GM23248 (cell line): ENCODE measurements around the gene NEGR1.

ENCODE experiments used
- EZH2 ChIP-seq: fragments of 200-600 bp; sonication (generic); IDR thresholded peaks from 2 replicates; pipeline ENCODE4 v1.6.1; 2018; ENCODE audit warnings: antibody characterized with exemption, mild to moderate bottlenecking; ENCODE audit not compliant: insufficient read depth, poor library complexity, severe bottlenecking
- EZH2phosphoT487 ChIP-seq: fragments of 200-600 bp; sonication (generic); IDR thresholded peaks from 2 replicates; pipeline ENCODE4 v1.6.1; 2018; ENCODE audit warnings: antibody characterized with exemption, moderate library complexity, mild to moderate bottlenecking, low read depth; ENCODE audit not compliant: insufficient read depth

GRCh38 chr1:71656902-71657301 is 625.4 kb downstream of the NEGR1 start:
- TF ChIP-seq EZH2 (no peak), EZH2phosphoT487 (no peak)
